HK-2 (cell line): ENCODE measurements around the gene MLKL.

Source experiments
- DNase-seq: peaks from one replicate; pipeline ENCODE4 v3.0.0-alpha.2; 2018; ENCODE audit not compliant: unreplicated experiment

The MLKL gene

DNA sequence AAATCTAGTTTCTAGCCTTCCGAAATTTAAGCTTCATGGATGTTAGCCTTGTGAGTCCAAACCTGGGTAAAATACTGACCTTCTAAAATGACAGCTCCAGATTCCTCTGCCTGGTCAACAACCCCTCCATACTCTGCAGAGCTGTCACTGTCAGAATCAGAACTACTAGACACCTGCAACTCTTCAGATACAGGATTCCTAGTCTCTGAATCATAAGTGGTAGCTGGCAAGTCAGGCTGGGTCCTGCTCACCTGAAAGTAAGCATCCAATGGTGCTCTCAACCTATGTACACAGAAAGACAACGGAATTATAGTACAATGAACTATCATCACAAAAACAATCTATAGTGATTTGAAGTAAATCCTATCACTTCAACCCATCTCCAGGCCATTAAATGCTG, 48.8 kb downstream of the MLKL start:
- no peak for DNase-seq

- no peak for DNase-seq
Measured at GRCh38 chr16:74650966-74651567, 49.6 kb downstream of the MLKL start.

DNA sequence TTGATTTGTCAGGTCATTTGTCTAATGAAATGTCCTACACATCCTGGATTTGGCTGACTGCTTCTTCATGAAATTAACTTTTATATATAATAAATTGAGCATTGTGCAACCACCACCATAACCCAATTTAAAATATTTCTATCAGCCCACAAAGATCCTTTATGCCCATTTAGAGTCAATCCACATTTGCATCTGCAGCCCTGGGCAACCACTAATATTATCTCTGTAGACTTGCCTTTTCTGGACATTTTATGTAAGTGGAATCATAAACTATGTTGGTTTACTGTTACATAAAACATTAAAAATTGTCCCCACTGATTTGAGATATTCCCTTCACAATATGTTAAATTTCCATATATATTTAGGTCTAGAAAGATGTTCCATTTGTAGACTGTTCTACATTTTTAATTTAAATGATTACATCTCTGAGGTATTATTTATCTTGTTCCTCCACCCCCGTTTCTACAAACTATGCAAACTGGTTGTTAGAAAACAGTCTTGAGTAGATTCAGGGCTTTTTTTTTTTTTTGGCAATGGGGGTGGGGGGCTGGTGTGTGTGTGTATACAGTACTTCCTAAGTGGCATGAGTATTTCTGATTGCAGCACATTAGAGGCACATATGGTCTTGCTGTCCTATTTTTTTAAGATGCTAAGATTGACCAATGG, 50.7 kb downstream of the MLKL start:
- DNase-seq, result no peak

DNA sequence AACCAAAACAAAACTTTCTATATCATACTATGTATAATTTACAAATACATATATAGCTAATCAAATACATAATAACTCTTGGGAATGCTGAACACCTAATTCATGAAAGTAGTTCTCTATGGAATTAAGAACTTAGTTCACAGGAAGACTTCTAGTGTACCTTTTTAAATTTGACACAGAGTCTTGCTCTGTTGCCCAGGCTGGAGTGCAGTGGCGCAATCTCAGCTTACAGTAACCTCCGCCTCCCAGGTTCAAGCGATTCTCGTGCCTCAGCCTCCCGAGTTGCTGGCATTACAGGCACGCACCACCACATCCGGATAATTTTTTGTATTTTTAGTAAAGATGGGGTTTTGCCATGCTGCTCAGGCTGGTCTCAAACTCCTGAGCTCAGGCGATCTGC, 58.7 kb downstream of the MLKL start:
- DNase-seq, result no peak

DNA sequence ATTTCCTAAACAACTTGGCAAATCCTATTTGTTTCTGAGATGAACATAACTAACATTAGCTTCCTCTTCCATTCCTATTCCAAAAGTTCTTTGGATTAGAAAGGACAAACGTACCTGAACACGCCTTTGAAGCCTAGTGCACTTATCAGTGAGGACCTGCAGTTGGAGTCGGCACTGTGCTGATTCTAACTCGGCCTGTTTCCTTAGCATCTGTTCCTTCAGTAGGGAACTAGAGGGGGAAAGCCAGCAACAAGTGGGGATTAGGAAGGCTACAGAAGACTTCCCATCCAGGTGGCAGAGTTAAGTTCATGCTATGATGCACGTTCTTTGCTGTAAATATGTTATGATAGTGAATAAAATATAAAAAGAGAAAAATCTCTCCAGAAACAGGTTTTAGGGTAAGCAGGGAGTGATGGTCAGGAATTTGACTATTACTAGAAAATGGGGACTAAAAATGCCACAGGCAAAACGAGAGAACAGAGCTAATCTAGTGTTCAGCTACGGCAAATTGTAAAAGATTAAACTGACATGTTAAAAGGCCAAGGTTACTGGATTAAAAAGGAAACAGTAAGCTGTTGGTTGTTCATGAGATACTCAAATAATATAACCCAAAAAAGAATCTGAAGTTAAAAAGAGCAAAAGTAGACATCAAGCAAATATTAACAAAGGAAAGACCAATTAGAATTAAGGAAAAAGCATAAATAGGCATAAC, 62.8 kb downstream of the MLKL start:
- no peak for DNase-seq

GRCh38 chr16:74635303-74635702, 65.4 kb downstream of the MLKL start:
- DNase-seq, result no peak

GRCh38 chr16:74633686-74634085, 67.0 kb downstream of the MLKL start:
- DNase-seq, result no peak

GRCh38 chr16:74627506-74628220, 73.0 kb downstream of the MLKL start:
- DNase-seq, result no peak

DNA sequence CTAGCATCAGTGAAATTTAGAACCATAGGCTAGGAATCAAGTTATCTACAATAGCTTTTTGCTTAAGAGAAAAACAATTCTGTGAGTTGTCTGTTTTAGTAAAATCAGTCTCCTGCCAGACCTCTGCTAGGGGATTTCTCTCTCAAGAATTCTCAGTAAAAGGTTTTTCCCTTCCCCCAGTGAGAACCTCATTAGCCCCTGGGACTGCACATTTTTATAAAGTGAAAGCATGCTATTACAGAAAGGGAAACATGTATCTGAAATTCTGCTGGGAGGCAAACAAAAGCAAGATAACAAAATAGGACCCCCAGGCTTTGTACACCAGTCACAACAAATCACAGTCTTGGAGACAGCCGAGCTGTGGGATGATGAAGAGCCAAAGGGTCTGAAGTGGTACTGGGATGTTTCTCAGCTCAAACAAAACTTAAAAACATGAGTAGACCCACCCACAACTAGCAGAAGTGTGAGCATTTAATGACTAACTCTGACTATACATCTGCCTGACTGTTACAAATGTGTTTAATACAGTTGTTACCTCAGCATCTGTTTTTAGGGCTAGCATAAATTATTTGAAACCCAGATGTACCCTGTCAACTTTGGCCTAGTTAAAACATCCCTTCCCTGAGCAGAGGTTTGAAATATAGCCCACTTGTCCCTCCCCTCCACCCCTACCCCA, 73.8 kb downstream of the MLKL start:
- DNase-seq, result no peak

GRCh38 chr16:74625500-74626350, 74.9 kb downstream of the MLKL start:
- DNase-seq, result no peak

- no peak for DNase-seq
Measured at GRCh38 chr16:74623839-74624235, 76.8 kb downstream of the MLKL start.

DNA sequence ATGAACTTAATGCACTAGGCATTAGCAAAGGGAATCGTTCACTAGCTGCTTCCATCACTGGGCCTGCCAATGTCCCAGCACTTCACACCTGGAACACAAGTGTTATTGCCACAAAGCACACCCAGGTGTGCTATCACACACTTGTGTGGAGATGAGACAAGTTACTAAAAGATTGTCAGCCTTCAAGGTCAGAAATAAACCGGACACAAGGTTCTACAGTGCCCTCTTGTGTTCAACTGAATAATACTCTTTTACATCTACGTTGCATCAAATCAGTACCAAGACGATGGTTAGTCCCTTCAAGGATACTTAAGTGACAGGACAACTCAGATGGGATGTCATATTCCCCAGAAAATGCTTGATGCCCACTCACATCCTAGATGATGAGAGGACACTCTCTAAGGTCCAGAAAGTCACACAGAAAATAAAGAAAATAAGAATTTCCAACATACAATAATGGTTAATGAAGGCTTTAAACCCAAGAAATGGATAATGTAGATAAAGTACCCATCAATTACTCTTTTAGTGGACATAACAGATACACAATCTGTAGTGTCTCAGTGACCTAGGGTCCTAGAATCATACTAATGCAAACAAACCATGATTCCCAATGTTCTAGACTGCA, 77.3 kb downstream of the MLKL start:
- DNase-seq, result no peak

GRCh38 chr16:74622005-74622404, 78.7 kb downstream of the MLKL start:
- no peak for DNase-seq
